HG03139 (cell line): ENCODE data around the gene INO80D.
"Not testable (repeated sequence)": the region's sequence is repeated elsewhere in the genome, so short reads cannot be mapped to it uniquely, and the experiment has no call there.

ENCODE experiments used
- ATAC-seq: cut with Tn5 transposase; IDR thresholded peaks from one replicate; pipeline ENCODE4 v1.9.1; 2021; ENCODE audit not compliant: unreplicated experiment

The INO80D gene, protein sequence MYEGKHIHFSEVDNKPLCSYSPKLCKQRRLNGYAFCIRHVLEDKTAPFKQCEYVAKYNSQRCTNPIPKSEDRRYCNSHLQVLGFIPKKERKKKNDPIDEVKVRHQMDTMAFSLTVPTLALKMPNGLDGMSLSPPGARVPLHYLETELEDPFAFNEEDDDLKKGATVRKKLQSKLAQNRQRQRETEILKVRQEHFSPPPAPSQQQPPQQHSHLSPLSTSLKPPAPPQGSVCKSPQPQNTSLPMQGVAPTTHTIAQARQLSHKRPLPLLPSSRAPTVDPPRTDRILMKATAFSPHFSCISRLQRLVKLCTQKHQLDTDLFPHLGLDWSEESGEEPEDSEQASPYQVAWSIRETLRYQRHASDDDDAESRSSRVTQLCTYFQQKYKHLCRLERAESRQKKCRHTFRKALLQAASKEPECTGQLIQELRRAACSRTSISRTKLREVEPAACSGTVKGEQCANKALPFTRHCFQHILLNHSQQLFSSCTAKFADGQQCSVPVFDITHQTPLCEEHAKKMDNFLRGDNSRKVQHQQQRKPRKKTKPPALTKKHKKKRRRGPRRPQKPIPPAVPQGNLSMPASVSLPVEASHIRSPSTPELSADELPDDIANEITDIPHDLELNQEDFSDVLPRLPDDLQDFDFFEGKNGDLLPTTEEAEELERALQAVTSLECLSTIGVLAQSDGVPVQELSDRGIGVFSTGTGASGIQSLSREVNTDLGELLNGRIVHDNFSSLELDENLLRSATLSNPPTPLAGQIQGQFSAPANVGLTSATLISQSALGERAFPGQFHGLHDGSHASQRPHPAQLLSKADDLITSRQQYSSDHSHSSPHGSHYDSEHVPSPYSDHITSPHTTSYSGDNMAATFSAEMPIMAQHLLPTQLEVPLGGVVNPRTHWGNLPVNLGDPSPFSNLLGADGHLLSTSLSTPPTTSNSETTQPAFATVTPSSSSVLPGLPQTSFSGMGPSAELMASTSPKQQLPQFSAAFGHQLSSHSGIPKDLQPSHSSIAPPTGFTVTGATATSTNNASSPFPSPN

DNA sequence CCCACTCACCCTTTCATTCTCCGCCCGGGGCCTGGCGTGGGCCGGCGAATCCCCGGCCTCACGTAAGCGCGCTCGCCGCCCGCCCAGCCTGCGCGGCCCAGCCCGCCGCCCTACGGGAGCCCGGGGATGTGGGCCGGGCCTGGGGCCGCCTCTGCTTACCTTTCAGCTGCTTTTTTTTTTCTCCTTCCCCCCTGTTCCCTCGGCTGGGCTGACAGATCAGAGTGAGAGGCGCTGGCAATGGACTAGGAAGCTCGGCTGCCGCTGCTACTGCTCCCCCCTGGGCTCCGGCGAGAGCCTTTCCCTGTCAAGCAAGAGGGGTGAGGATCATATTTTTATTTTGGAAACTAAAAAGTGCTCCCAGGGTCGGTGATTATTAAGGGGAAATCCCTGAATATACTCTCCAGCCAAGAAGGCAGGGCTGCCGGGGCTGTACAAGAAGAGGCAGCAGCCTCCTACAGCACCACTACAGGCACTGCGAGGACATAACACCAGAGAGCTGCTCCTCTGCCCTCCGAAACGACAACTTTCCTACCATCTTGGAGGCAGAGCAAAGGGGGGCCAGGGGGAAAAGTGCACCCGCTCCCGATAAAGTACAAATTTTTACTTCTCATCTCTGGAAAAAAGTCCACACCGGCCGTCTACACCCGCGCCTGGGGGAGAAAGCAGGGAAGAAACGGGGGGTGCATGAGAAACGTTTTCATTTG, at the start of gene INO80D:
Gene INO80D (minus strand): TSS at position 433 of the 704 bp plus-strand sequence. CDS start 23,158 bp downstream, outside the sequence.
- ATAC-seq = peak; percentile 87

DNA sequence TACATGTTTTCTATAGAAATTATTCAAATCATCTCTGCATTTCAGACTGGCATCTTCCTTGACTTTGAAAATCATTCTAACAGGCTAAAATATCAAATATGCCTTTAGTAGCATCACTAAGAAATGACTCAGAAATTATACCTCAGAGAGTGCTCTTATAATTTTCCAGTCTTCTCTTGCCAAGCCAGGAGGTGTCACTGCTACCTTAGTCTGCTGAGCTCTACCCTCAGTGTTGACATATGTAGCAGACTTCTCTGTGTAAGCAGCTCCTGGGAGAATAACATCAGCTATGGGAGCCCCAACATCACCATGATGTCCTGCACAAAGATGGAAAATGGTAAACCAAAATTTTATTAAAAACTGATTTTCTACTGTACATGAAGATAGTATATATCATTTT, 41.7 kb upstream of the INO80D start:
- ATAC-seq = no peak

DNA sequence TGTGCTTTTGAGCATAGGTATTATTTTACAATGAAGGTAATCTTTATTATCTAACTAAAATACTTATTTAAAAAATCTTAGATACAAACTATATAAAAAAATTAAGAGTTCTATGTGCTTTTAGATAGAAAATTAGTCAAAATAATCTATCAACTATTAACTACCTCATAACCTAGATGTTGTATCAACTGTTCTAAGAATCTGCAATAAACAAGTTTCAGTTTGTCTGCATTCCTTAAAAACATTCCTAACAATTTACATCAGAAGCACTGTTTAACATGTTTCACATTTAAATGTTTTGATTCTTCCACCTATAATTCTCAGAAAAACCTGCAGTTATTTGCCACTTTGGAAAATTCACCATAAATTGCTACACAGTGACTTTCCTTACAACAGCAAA, 39.9 kb upstream of the INO80D start:
- no peak for ATAC-seq

DNA sequence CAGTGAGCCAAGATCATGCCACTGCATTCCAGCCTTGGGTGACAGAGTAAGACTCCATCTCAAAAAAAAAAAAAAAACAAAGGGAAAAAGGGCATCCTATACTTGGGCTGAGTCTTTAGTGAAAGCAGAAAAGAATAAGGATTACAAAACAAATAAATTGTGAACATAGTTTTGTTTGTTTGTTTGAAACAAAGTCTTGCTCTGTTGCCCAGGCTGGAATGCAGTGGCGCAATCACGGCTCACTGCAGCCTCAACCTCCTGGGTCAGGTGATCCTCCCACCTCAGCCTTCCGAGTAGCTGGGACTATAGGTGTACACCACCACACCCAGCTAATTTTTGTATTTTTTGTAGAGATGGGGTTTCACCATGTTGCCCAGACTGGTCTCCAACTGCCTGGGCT, 36.6 kb upstream of the INO80D start:
- not testable (repeated sequence) for ATAC-seq

DNA sequence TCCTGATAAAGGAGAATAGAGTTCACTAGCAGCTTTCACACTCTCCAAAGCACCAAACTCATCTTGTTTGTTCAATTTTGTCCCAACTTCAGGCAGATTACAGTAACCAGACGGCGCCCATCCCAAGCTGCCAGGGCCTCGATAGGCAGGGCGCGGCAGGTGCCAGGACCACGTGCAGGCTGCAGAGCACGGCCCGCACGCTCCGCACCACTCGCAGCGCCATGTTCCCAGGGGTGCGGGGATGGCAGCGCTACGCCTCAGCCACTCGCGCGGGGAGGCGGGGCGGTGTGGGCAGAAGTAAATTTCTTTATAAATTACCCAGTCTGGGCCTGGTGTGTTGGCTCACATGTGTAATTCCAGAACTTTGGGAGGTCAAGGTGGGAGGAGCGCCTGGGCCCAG, 30.3 kb upstream of the INO80D start:
- ATAC-seq = no peak

DNA sequence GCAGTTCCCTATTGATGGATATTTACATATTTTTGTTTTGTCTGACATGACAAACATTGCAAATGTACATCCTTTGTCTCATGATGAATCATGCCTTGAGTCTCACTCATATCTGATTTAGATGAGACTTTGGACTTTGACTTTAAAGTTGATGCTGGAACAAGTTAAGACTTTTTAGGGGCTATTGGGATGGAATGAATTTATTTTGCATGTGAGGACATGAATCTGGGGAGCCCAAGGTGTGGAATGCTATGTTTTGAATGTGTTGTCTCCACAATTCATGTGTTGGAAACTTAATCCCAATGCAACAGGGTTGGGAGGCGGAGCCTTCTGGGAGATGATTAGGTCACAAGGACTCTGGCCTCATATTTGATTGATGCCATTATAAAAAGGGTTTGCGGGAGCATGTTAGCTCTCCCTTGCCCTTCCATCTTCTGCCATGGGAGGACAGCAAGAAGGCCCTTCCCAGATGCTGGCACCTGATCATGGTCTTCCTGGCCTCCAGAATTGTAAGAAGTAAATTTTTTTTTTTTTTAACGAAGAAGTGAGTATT, 29.1 kb upstream of the INO80D start:
- ATAC-seq = no peak

DNA sequence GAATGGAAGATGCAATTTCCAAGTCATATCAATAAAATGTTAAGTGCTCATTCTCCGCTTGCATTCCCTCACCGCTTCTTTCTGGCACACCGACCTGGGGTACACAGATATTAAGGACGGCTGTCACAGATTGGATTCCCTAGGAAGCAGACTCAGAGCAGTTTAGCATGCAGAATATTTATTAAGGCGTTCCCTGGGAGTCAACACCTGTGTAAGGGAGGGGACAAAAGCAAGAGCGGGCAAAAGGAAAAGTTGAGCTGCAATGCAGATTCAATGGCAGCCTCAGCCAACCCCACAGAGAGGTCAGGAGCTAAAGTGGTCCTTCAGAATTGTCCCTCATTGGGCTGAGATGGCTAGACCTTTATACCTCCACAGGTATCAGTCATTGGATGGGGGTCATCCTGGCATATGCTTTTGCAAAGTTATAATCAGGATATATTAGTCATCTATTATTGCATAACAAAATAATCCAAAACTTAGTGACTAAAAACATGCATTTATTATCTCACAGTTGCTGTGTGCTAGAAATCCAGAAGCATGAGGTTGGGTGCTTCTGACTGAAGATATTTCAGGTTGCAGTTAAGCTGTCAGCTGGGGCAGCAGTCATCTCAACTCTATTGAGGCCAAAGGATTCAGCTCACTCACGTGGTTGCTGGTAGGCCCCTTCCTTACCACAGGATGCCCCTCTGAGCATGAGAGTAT, 27.0 kb upstream of the INO80D start:
- no peak for ATAC-seq

DNA sequence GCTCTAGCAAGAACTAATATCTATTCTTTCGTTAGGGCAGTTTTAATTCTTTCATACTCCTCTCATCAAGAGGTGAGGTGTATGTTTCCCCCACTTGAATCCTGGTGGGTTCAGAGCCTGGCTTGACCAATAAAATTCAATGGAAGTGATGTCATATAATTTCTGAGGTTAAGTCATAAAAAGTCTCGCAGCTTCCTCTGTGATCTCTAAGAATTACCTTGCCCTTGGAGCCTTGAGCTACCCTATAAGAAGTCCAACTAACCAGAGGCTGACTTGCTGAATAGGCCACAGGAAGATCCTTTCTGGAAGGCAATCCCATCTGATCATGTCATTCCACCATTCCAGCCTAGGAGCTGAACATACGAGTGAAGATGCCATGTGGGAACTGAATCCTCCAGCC, 26.1 kb upstream of the INO80D start:
- no peak for ATAC-seq

DNA sequence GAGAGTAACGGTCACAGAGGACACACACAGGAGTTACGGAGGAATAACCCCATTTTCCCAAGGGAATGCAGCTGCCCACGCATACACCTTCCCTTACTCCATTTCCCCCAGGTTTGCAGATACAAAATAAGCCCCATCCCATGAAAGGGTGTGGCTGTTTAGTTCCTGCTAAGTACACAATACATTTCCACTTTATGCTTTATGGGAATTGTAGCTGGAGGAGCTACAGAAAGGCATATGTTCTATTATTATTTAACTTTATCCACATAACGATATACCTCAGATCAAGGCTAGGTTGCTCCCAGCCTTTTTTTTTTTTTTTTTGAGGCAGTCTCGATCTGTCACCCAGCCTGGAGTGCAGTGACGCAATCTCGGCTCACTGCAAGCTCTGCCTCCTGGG, 22.7 kb upstream of the INO80D start:
- ATAC-seq = no peak

DNA sequence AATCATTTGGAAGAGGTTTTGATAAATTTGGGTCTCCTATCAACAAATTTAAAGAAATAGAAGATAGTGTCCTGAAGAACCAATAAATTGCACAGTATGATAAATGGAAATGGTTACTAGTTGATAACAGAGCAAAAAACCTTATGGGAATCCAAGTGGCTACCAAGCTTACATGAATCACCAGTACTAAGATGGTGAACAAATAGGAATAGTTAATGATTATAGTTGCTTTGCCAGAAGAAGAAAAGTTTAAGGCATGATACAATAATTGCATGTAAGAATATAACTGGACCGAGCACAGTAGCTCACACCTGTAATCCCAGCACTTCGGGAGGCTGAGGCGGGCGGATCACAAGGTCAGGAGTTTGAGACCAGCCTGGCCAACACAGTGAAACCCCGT, 19.6 kb upstream of the INO80D start:
- no peak for ATAC-seq

DNA sequence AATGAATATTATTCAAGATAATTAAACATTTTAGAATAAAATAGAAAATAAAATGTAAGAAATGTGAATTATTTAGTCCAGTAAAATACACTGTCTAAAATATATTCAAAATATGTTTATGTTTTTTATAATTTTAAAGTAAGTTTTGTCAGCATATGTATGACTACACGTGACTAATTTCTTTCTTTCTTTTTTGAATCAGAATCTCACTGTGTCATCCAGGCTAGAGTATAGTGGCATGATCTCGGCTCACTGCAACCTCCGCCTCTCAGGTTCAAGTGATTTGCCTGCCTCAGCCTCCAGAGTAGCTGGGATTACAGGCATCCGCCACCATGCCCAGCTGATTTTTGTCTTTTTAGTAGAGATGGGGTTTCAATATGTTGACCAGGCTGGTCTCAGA, 19.1 kb upstream of the INO80D start:
- no peak for ATAC-seq

DNA sequence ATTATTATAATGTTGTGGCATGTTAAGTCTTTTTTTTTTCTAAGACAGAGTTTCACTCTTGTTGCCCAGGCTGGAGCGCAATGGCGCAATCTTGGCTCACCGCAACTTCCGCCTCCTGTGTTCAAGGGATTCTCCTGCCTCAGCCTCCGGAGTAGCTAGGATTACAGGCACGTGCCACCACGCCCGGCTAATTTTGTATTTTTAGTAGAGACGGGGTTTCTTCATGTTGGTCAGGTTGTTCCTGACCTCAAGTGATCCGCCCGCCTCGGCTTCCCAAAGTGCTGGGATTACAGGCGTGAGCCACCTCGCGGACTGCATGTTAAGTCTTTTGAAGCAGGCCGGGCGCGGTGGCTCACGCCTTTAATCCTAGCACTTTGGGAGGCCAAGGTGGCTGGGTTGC, 12.9 kb upstream of the INO80D start:
- not testable (repeated sequence) for ATAC-seq

DNA sequence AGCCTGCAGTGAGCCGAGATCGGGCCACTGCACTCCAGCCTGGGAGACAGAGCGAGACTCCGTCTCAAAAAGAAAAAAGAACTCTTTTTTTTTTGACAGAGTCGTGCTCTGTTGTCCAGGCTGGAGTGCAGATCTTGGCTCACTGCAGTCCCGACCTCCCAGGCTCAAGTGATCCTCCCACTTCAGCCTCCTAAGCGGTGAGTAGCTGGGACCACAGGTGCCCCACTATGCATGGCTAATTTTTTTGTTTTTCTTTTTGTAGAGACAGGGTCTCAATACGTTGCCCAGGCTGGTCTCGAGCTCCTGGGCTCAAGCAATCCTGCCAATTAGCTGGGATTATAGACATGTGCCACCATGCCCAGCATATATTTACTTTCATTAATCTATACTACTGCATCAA, 12.5 kb upstream of the INO80D start:
- ATAC-seq = no peak

DNA sequence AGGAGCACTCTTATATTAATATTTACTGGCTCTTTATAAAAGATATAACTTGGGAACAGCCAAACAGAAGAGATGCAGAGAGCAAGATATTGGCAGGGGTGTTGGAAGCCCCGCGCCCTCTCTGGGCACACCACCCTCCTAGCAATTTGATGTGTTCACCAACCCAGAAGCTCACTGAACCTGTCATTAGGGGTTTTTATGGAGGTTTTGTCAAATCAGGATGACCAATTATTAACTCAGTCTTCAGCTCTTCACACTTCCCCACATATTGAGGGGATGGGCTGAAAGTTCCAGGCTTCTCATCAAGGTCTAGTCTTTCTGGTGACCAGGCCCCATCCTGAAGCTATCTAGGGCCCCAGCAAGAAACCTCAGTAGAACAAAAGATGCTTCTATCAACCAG, 10.9 kb upstream of the INO80D start:
- no peak for ATAC-seq

DNA sequence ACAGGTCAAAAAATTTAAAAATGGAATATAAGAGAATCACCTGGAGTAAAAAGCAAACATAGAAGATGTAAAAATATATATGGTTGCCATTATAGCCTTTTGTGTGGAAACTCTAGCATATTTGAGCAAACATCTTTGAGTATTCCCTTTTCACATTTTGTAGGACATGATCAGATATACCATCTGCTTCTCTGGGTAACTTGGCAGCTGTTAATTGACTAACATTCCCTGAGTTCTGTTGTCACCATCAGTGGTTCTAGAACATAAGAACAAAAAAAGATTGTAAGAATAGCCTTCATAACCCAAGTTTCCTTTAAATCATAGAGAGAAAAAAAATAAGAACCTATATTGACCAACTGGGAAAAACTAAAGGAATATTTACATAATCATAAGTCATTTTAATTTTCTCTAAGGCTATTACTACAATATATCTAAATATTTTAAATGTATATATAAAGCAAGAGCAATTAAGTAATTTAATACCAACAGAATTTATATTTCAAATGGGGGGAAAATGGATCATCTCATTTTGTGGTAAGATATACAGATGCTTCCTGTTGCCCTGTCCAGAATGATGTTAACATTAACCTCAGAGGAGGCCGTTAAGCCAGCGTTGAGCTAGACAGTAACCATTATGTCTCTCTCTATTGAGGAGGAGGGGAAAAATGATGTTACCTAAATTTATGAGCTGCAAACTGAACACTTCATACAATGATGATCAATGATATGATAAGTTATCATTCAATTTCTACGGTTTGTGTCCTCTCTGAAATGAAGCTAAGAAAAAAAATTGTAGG, 9.8 kb upstream of the INO80D start:
- ATAC-seq = no peak

DNA sequence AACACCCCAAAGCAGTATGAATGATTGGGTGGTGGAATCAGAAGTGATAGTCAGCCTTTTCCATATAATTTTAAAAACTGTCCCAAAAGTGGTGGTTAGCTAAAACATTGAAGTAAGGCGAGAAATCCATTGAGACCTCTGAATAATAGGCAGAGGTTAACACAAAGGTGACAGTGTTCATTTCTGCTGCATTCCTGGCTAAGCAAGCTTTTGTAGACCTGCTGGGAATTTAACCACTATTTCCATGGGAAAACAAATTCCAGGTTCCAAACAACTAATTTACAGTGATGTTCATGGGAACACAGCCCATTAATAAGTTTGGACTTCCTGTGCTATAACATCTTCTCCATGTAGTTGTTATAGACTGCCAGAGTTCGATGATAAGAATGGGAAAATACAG, 6.3 kb upstream of the INO80D start:
- no peak for ATAC-seq

DNA sequence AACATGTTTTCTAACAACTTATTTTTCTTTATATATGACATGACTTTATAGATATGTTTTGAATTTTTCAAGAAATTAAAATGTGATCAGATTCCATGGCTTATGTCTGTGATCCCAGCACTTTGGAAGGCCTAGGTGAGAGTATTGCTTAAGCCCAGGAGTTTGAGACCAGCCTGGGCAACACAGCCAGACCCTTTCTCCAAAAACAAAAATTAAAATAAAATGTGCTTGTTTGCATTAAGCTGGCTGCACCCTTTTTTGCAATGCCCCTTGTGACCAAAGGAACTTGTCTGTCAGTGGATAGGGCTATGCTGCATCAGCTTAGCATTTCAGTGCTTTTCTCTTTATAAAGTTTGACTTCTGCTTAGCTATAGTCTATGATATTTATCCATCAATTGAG, 2.3 kb upstream of the INO80D start:
- no peak for ATAC-seq

DNA sequence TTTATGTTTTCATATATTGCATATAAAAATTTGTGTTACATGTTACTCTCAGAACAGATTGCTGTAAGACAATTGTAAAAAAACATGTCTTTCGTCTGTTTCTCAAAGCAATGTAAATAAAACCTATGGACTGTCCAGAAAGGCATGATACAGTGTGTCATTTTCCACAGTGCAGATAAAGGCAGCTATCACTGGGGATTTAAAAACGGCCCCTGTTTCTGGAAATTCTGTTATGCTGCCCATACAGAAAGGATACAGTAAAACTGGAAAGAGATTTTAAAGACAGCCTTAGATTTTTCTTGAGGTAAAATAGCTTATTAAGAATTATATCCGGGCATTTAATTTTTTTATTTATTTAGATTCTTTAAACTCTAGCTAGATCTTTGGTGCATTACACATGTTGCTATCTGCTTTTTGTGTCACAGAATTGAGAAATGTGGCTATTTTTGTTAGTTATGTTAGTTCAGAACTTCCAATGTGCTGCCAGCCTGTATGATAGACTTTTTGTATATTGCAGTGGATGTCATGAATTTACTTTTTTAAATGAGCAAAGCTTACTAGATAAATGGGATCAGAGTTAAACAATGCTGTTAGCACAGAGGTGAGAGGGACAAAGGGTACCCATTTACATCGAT, 859 bp upstream of the INO80D start:
- no peak for ATAC-seq
